ENCODE results near the gene LYRM4. TPM values are rescaled to one million over a fixed set of nuclear protein-coding genes. Genes with fewer than 3 reads are reported as not detected.
A peak's percentile ranks its signal among the peaks of the same experiment; 100 is the strongest.

Gene LYRM4
- total and polyA plus RNA-seq, 8 donors = 25.2 to 47.4 (median 42.0) TPM

- Histone ChIP-seq H3K27ac (peak overlapping the region in 1 of 2 donors; percentile 21), H3K27me3 (no peaks in the 10 kb centered on the region), H3K4me3 (no peak overlapping the region), H3K4me1 (peaks cover 14 to 18% of the 10 kb centered on the region in 2 donors), H3K36me3 (no peaks in the 10 kb centered on the region), H3K9me3 (no peaks in the 10 kb centered on the region)
- ATAC-seq (no peak), DNase-seq (no peak)
- intact Hi-C loops (cut with DNase I) = no loop called here
- TF ChIP-seq CTCF (IDR thresholded peaks at IDR 0.05) = no peak
These were observed 55.7 kb downstream of the LYRM4 start for GRCh38 chr6:5205035-5205507.

GRCh38 chr6:5204376-5204775 is 56.4 kb downstream of the LYRM4 start:
- intact Hi-C loops (cut with DNase I) = no loop called here
- TF ChIP-seq CTCF (IDR thresholded peaks at IDR 0.05) = no peak
- H3K4me1 ChIP-seq = peaks cover 14 to 18% of the 10 kb centered on the region in 2 donors

GRCh38 chr6:5203546-5203945 is 57.2 kb downstream of the LYRM4 start:
- H3K27me3 ChIP-seq = no peaks in the 10 kb centered on the region
- peaks cover 14 to 18% of the 10 kb centered on the region in 2 donors for H3K4me1 ChIP-seq
- no peak overlapping the region for H3K27ac ChIP-seq
- intact Hi-C loops (cut with DNase I) = no loop called here
- ATAC-seq (no peak), DNase-seq (peak in 2 of 4 donors; percentile 26 to 67)
- no peak for TF ChIP-seq CTCF (IDR thresholded peaks at IDR 0.05)
- H3K9me3 ChIP-seq = no peaks in the 10 kb centered on the region
- no peaks in the 10 kb centered on the region for H3K36me3 ChIP-seq
- no peak overlapping the region for H3K4me3 ChIP-seq

More at GRCh38 chr6:5204376-5204775, 56.4 kb downstream of the LYRM4 start:
- Histone ChIP-seq H3K9me3 (no peaks in the 10 kb centered on the region), H3K27me3 (no peaks in the 10 kb centered on the region), H3K36me3 (no peaks in the 10 kb centered on the region), H3K4me3 (no peak overlapping the region), H3K27ac (no peak overlapping the region)
- DNase-seq (no peak), ATAC-seq (no peak)

GRCh38 chr6:5202941-5203340 is 57.8 kb downstream of the LYRM4 start:
- Histone ChIP-seq H3K27ac (no peak overlapping the region), H3K27me3 (no peaks in the 10 kb centered on the region), H3K4me1 (peaks cover 14 to 18% of the 10 kb centered on the region in 2 donors), H3K4me3 (no peak overlapping the region), H3K36me3 (no peaks in the 10 kb centered on the region), H3K9me3 (no peaks in the 10 kb centered on the region)
- intact Hi-C loops (cut with DNase I) = no loop called here
- ATAC-seq (no peak), DNase-seq (no peak)
- TF ChIP-seq CTCF (IDR thresholded peaks at IDR 0.05) = no peak

GRCh38 chr6:5202206-5202605 is 58.5 kb downstream of the LYRM4 start:
- no peak for DNase-seq
- Histone ChIP-seq H3K9me3 (no peaks in the 10 kb centered on the region), H3K27me3 (no peaks in the 10 kb centered on the region), H3K4me3 (no peak overlapping the region), H3K36me3 (no peaks in the 10 kb centered on the region), H3K4me1 (peaks cover 14 to 18% of the 10 kb centered on the region in 2 donors), H3K27ac (no peak overlapping the region)
- intact Hi-C loops (cut with DNase I) = no loop called here
- no peak for ATAC-seq
- no peak for TF ChIP-seq CTCF (IDR thresholded peaks at IDR 0.05)
